Stimulated activated CD8-positive, alpha-beta memory T cell treated with anti-CD3 and anti-CD28 coated beads, Interleukin-7, amount 100 ng/mL, for 24 hours (primary cell): ENCODE results near the gene RBM6.
A peak's percentile ranks its signal among the peaks of the same experiment; 100 is the strongest.
"Not testable (repeated sequence)": the region's sequence is repeated elsewhere in the genome, so short reads cannot be mapped to it uniquely, and the experiment has no call there.

ENCODE experiments used
- DNase-seq: peaks from one replicate; pipeline ENCODE4 v3.0.0-alpha.2; 2020; ENCODE audit warnings: low read depth

The RBM6 gene

GRCh38 chr3:49917806-49918590 lies 22.0 kb upstream of the RBM6 start:
- DNase-seq = not testable (repeated sequence)

- no peak for DNase-seq
Measured at GRCh38 chr3:49924683-49925082, 15.3 kb upstream of the RBM6 start.

GRCh38 chr3:49925485-49925884 lies 14.5 kb upstream of the RBM6 start:
- no peak for DNase-seq

GRCh38 chr3:49926117-49926728 lies 13.7 kb upstream of the RBM6 start:
- no peak for DNase-seq

GRCh38 chr3:49927798-49928197 lies 12.2 kb upstream of the RBM6 start:
- DNase-seq = no peak

GRCh38 chr3:49928481-49929017 lies 11.4 kb upstream of the RBM6 start:
- DNase-seq = no peak

- DNase-seq = peak; percentile 82
Measured at GRCh38 chr3:49929291-49930167, 10.4 kb upstream of the RBM6 start, which contains the start of gene MON1A. Gene MON1A, minus strand, starts transcription at chr3:49929811. Its CDS starts 16,465 bp downstream, at chr3:49913346.

- no peak for DNase-seq
Measured at GRCh38 chr3:49930168-49930690, 9.7 kb upstream of the RBM6 start.

- no peak for DNase-seq
Measured at GRCh38 chr3:49930922-49931321, 9.0 kb upstream of the RBM6 start.

GRCh38 chr3:49932281-49932680 lies 7.7 kb upstream of the RBM6 start:
- DNase-seq = not testable (repeated sequence)

GRCh38 chr3:49937090-49937489 lies 2.9 kb upstream of the RBM6 start:
- DNase-seq = no peak

- DNase-seq = no peak
Measured at GRCh38 chr3:49940667-49941249, 808 bp downstream of the RBM6 start.

GRCh38 chr3:49942651-49943050 lies 2.7 kb downstream of the RBM6 start:
- no peak for DNase-seq

- DNase-seq = no peak
Measured at GRCh38 chr3:49952924-49953323, 13.0 kb downstream of the RBM6 start.

GRCh38 chr3:49955636-49956035 lies 15.7 kb downstream of the RBM6 start:
- DNase-seq = no peak

- no peak for DNase-seq
Measured at GRCh38 chr3:49966233-49966942, 26.4 kb downstream of the RBM6 start.

GRCh38 chr3:49967291-49967690 lies 27.3 kb downstream of the RBM6 start:
- no peak for DNase-seq

GRCh38 chr3:49968346-49968745 lies 28.4 kb downstream of the RBM6 start:
- no peak for DNase-seq

- no peak for DNase-seq
Measured at GRCh38 chr3:49972656-49973055, 32.7 kb downstream of the RBM6 start.

GRCh38 chr3:49976942-49977341 lies 37.0 kb downstream of the RBM6 start:
- DNase-seq = no peak

GRCh38 chr3:49984394-49984793 lies 44.4 kb downstream of the RBM6 start:
- DNase-seq = no peak
